Subcutaneous abdominal adipose tissue (tissue), 5 donors: ENCODE measurements around the gene ACAP2.

Source experiments
- H3K27ac ChIP-seq: one replicate; pipeline ENCODE4 v1.7.0; 2013; ENCODE audit warnings: low read depth, mild to moderate bottlenecking, inconsistent platforms, low read length, moderate library complexity
- H3K27me3 ChIP-seq, 5 donors: one replicate each; pipeline ENCODE4 v1.7.0; 2013; ENCODE audit warnings: low read length in 5 of 5, inconsistent platforms in 1 of 5; ENCODE audit not compliant: control insufficient read depth in 5 of 5, insufficient read depth in 4 of 5
- H3K36me3 ChIP-seq, 5 donors: one replicate each; pipeline ENCODE4 v1.7.0; 2013; ENCODE audit warnings: low read length in 5 of 5; ENCODE audit not compliant: control insufficient read depth in 5 of 5, insufficient read depth in 5 of 5
- H3K4me1 ChIP-seq, 5 donors: one replicate each; pipeline ENCODE4 v1.7.0; 2013; ENCODE audit warnings: low read length in 5 of 5, mild to moderate bottlenecking in 3 of 5, moderate library complexity in 1 of 5; ENCODE audit not compliant: control insufficient read depth in 5 of 5, insufficient read depth in 5 of 5
- H3K4me3 ChIP-seq, 5 donors: one replicate each; pipeline ENCODE4 v1.7.0; 2013; ENCODE audit warnings: low read length in 5 of 5, low read depth in 1 of 5
- H3K9ac ChIP-seq, 5 donors: one replicate each; pipeline ENCODE4 v1.7.0; 2013; ENCODE audit warnings: low read length in 5 of 5, mild to moderate bottlenecking in 4 of 5, moderate library complexity in 3 of 5
- H3K9me3 ChIP-seq, 5 donors: one replicate each; pipeline ENCODE4 v1.7.0; 2013; ENCODE audit warnings: low read length in 5 of 5; ENCODE audit not compliant: control insufficient read depth in 5 of 5
- donor health status: healthy.
- donor health status: healthy.
- donor health status: healthy.
- donor health status: healthy.
- donor health status: healthy.

The ACAP2 gene

GRCh38 chr3:195226445-195226844, 216.4 kb downstream of the ACAP2 start:
- no peaks in the 10 kb centered on the region for H3K9me3 ChIP-seq
- H3K27ac ChIP-seq: no peak overlapping the region
- no peak overlapping the region for H3K4me3 ChIP-seq
- peaks cover 0 to 10% (median 0%) of the 10 kb centered on the region in 5 donors for H3K36me3 ChIP-seq
- no peak overlapping the region for H3K9ac ChIP-seq
- peaks cover 7 to 31% (median 31%) of the 10 kb centered on the region in 5 donors for H3K4me1 ChIP-seq
- no peaks in the 10 kb centered on the region for H3K27me3 ChIP-seq

DNA sequence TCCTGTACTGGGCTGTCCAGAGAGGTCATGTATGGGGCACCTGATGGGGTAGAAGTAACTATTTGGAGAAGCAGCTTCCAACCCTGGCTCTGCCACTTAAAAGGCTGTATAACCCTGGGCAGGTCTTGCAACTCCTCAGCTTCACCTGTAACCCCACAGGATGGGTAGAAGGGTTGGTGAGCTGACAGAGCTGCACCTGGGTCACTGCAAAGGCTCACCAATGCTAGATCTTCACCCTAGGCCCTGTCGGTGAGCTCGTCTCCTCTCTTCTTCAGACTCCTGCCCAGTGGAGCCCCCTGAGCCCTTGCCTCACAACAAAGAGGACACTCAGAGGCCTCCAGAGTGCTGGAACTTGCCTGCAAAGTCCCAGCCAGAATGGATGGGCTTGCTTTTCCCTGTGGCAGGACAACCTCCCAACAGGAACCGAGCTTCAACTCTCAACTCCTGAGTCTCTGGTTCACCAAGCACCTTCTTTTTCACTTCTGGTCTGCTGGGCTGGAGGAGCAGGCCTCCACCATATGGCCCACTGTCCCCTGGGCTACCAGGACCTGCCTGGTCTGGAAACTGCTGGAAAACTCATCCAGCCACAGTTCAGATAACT, 217.7 kb downstream of the ACAP2 start:
- Histone ChIP-seq H3K4me1 (peaks cover 7 to 44% (median 41%) of the 10 kb centered on the region in 5 donors), H3K9me3 (no peaks in the 10 kb centered on the region), H3K27me3 (no peaks in the 10 kb centered on the region), H3K9ac (no peak overlapping the region), H3K36me3 (peaks cover 0 to 10% (median 0%) of the 10 kb centered on the region in 5 donors), H3K4me3 (no peak overlapping the region), H3K27ac (no peak overlapping the region)
